ENCODE results near the gene CHMP1B. TPM values are rescaled to one million over a fixed set of nuclear protein-coding genes. Genes with fewer than 3 reads are reported as not detected.

The CHMP1B gene
- polyA plus RNA-seq, 1 experiment, result 32.6 TPM

- no peak for DNase-seq (ENCODE audit: low read depth, low spot score)
- H3K27me3 ChIP-seq (ENCODE audit: control insufficient read depth, insufficient read depth, low read length), result no peaks in the 10 kb centered on the region
- no peak overlapping the region for H3K27ac ChIP-seq (ENCODE audit: low read depth, low read length)
- no peaks in the 10 kb centered on the region for H3K9me3 ChIP-seq (ENCODE audit: control insufficient read depth, insufficient read depth, low read length)
- no peak for TF ChIP-seq CTCF (IDR thresholded peaks at IDR 0.05; ENCODE audit: low read depth, low read length)
- ChIA-PET CTCF (interaction anchor here (1.1 kb wide), 1 partner anchor 189 kb away, joined by 4 read pairs; no protein-coding TSS in a partner anchor), POLR2A (no interaction called here)
- no peak overlapping the region for H3K4me3 ChIP-seq (ENCODE audit: low read depth, low read length)
These were observed 6.8 kb upstream of the CHMP1B start for GRCh38 chr18:11844436-11844835.

GRCh38 chr18:11845654-11846053, 5.6 kb upstream of the CHMP1B start:
- TF ChIP-seq CTCF (IDR thresholded peaks at IDR 0.05; ENCODE audit: low read depth, low read length), result no peak
- Histone ChIP-seq H3K27ac (ENCODE audit: low read depth, low read length) (no peak overlapping the region), H3K4me3 (ENCODE audit: low read depth, low read length) (no peak overlapping the region), H3K27me3 (ENCODE audit: control insufficient read depth, insufficient read depth, low read length) (no peaks in the 10 kb centered on the region), H3K9me3 (ENCODE audit: control insufficient read depth, insufficient read depth, low read length) (no peaks in the 10 kb centered on the region)
- no peak for DNase-seq (ENCODE audit: low read depth, low spot score)
- ChIA-PET POLR2A (no interaction called here), CTCF (interaction anchor here (0.5 to 1.4 kb wide), 3 partner anchors 112 to 190 kb away, joined by 4 to 6 read pairs (median 6); partner anchors contain the start of gene IMPA2)

GRCh38 chr18:11847811-11848210, 3.4 kb upstream of the CHMP1B start:
- no peaks in the 10 kb centered on the region for H3K27me3 ChIP-seq (ENCODE audit: control insufficient read depth, insufficient read depth, low read length)
- TF ChIP-seq CTCF (IDR thresholded peaks at IDR 0.05; ENCODE audit: low read depth, low read length), result no peak
- H3K4me3 ChIP-seq (ENCODE audit: low read depth, low read length), result no peak overlapping the region
- POLR2A ChIA-PET, result no interaction called here
- DNase-seq (ENCODE audit: low read depth, low spot score), result no peak
- 0 out of 2 replicates have a peak, but pooled peaks cover 3% of the 10 kb centered on the region for H3K9me3 ChIP-seq (ENCODE audit: control insufficient read depth, insufficient read depth, low read length)
- CTCF ChIA-PET, result interaction anchor here (1.0 to 2.7 kb wide), 2 partner anchors 115 to 147 kb away, joined by 3 to 8 read pairs; no protein-coding TSS in a partner anchor
- H3K27ac ChIP-seq (ENCODE audit: low read depth, low read length), result no peak overlapping the region

GRCh38 chr18:11849279-11849678, 1.9 kb upstream of the CHMP1B start:
- no peak overlapping the region for H3K27ac ChIP-seq (ENCODE audit: low read depth, low read length)
- DNase-seq (ENCODE audit: low read depth, low spot score), result no peak
- no peak overlapping the region for H3K4me3 ChIP-seq (ENCODE audit: low read depth, low read length)
- 0 out of 2 replicates have a peak, but pooled peaks cover 3% of the 10 kb centered on the region for H3K9me3 ChIP-seq (ENCODE audit: control insufficient read depth, insufficient read depth, low read length)
- ChIA-PET CTCF (interaction anchor here (0.6 to 2.7 kb wide), 3 partner anchors 116 to 193 kb away, joined by 3 to 8 read pairs (median 4); no protein-coding TSS in a partner anchor), POLR2A (interaction anchor here (0.6 kb wide), 1 partner anchor 40 kb away, joined by 4 read pairs; no protein-coding TSS in a partner anchor)
- no peak for TF ChIP-seq CTCF (IDR thresholded peaks at IDR 0.05; ENCODE audit: low read depth, low read length)
- no peaks in the 10 kb centered on the region for H3K27me3 ChIP-seq (ENCODE audit: control insufficient read depth, insufficient read depth, low read length)

GRCh38 chr18:11849841-11850634, 1.2 kb upstream of the CHMP1B start:
- Histone ChIP-seq H3K27ac (ENCODE audit: low read depth, low read length) (peak overlapping the region; percentile 97), H3K27me3 (ENCODE audit: control insufficient read depth, insufficient read depth, low read length) (no peaks in the 10 kb centered on the region), H3K9me3 (ENCODE audit: control insufficient read depth, insufficient read depth, low read length) (0 out of 2 replicates have a peak, but pooled peaks cover 3% of the 10 kb centered on the region), H3K4me3 (ENCODE audit: low read depth, low read length) (peak overlapping the region; percentile 97)
- POLR2A ChIA-PET, result interaction anchor here (0.6 to 1.0 kb wide), 3 partner anchors 13 to 131 kb away, joined by 3 to 4 read pairs (median 3); partner anchors contain the start of gene IMPA2
- CTCF ChIA-PET, result interaction anchor here (1.0 to 2.7 kb wide), 3 partner anchors 88 to 194 kb away, joined by 3 to 8 read pairs (median 4); no protein-coding TSS in a partner anchor
- TF ChIP-seq CTCF (IDR thresholded peaks at IDR 0.05; ENCODE audit: low read depth, low read length), result no peak
- DNase-seq (ENCODE audit: low read depth, low spot score), result peak; percentile 83

Measured in AG04450 (cell line).